Measurements from ENCODE around the gene TRIM71. TPM values are rescaled to one million over a fixed set of nuclear protein-coding genes. Genes with fewer than 3 reads are reported as not detected.

TRIM71 gene
- polyA plus RNA-seq, 3 donors: 0.02 to 0.33 (median 0.06) TPM

GRCh38 chr3:32891365-32891764 lies 73.6 kb downstream of the TRIM71 start:
- Histone ChIP-seq H3K36me3 (replicated peaks in 1 of 2; ENCODE audit: control insufficient read depth in 1 of 2, insufficient read depth in 2 of 2, low read length in 2 of 2) (peaks cover 17 to 20% of the 10 kb centered on the region in 2 donors), H3K27ac (ENCODE audit: low read depth in 1 of 2, low read length in 2 of 2) (no peak overlapping the region), H3K4me1 (ENCODE audit: control insufficient read depth in 1 of 2, insufficient read depth in 2 of 2, low read length in 2 of 2) (peaks cover 8 to 14% of the 10 kb centered on the region in 2 donors), H4K20me1 (ENCODE audit: insufficient read depth, low read length) (no peaks in the 10 kb centered on the region), H3K27me3 (ENCODE audit: control insufficient read depth in 2 of 2, insufficient read depth in 2 of 2, low read length in 2 of 2) (no peaks in the 10 kb centered on the region), H3K4me2 (replicated peaks; ENCODE audit: extremely low read depth, low read length, poor library complexity, severe bottlenecking) (no peak overlapping the region), H2AFZ (ENCODE audit: insufficient read depth, low read depth, low read length, poor library complexity, severe bottlenecking) (no peak overlapping the region), H3K9ac (ENCODE audit: insufficient read depth, low read length, poor library complexity, severe bottlenecking) (no peak overlapping the region), H3K79me2 (ENCODE audit: insufficient read depth, low read length) (no peaks in the 10 kb centered on the region), H3K9me3 (replicated peaks in 1 of 2; ENCODE audit: control insufficient read depth in 1 of 2, insufficient read depth in 1 of 2, low read length in 2 of 2) (no peaks in the 10 kb centered on the region), H3K4me3 (replicated peaks in 1 of 3; ENCODE audit: low read depth in 2 of 3, low read length in 3 of 3) (no peak overlapping the region)
- peaks cover 12% of the 10 kb centered on the region for H3K4me1 Mint-ChIP-seq
- no peak overlapping the region for H3K27ac Mint-ChIP-seq
- WGBS (ENCODE audit: insufficient coverage): 97% methylated on average over 18 of the region's 19 CpGs
- H3K9me3 Mint-ChIP-seq: no peaks in the 10 kb centered on the region
- TF ChIP-seq CTCF (IDR thresholded peaks at IDR 0.05): no peak
- peaks cover 0 to 1% (median 0%) of the 10 kb centered on the region in 3 donors for H3K27me3 Mint-ChIP-seq (ENCODE audit: low read depth in 3 of 3)
- intact Hi-C loops (cut with micrococcal nuclease): no loop called here
- no peak for DNase-seq
- peaks cover 27 to 36% of the 10 kb centered on the region in 2 donors for H3K36me3 Mint-ChIP-seq
- no peak overlapping the region for H3K4me3 Mint-ChIP-seq

GRCh38 chr3:32892625-32893598 lies 75.1 kb downstream of the TRIM71 start:
- Mint-ChIP-seq H3K4me3 (no peak overlapping the region), H3K36me3 (peaks cover 26 to 30% of the 10 kb centered on the region in 2 donors), H3K27me3 (ENCODE audit: low read depth in 3 of 3) (peaks cover 0 to 1% (median 0%) of the 10 kb centered on the region in 3 donors), H3K27ac (no peak overlapping the region), H3K9me3 (no peaks in the 10 kb centered on the region), H3K4me1 (peaks cover 10% of the 10 kb centered on the region)
- Histone ChIP-seq H3K9ac (ENCODE audit: insufficient read depth, low read length, poor library complexity, severe bottlenecking) (no peak overlapping the region), H3K4me3 (replicated peaks in 1 of 3; ENCODE audit: low read depth in 2 of 3, low read length in 3 of 3) (no peak overlapping the region), H3K4me1 (ENCODE audit: control insufficient read depth in 1 of 2, insufficient read depth in 2 of 2, low read length in 2 of 2) (peaks cover 8 to 13% of the 10 kb centered on the region in 2 donors), H2AFZ (ENCODE audit: insufficient read depth, low read depth, low read length, poor library complexity, severe bottlenecking) (no peak overlapping the region), H3K4me2 (replicated peaks; ENCODE audit: extremely low read depth, low read length, poor library complexity, severe bottlenecking) (no peak overlapping the region), H3K27me3 (ENCODE audit: control insufficient read depth in 2 of 2, insufficient read depth in 2 of 2, low read length in 2 of 2) (no peaks in the 10 kb centered on the region), H3K36me3 (replicated peaks in 1 of 2; ENCODE audit: control insufficient read depth in 1 of 2, insufficient read depth in 2 of 2, low read length in 2 of 2) (peaks cover 17 to 20% of the 10 kb centered on the region in 2 donors), H3K27ac (ENCODE audit: low read depth in 1 of 2, low read length in 2 of 2) (no peak overlapping the region), H3K79me2 (ENCODE audit: insufficient read depth, low read length) (no peaks in the 10 kb centered on the region), H3K9me3 (replicated peaks in 1 of 2; ENCODE audit: control insufficient read depth in 1 of 2, insufficient read depth in 1 of 2, low read length in 2 of 2) (no peaks in the 10 kb centered on the region), H4K20me1 (ENCODE audit: insufficient read depth, low read length) (no peaks in the 10 kb centered on the region)
- intact Hi-C loops (cut with micrococcal nuclease): no loop called here
- no peak for TF ChIP-seq CTCF (IDR thresholded peaks at IDR 0.05)
- DNase-seq: no peak
- WGBS (ENCODE audit: insufficient coverage): 83% methylated on average over 2 of the region's 8 CpGs

Data from CD14-positive monocyte (primary cell).